SK-N-SH (cell line): ENCODE results near the gene NAA11.

Experiments used
- EP300 ChIP-seq, 2 experiments: IDR thresholded peaks; 2 replicates each; pipeline versions ENCODE4 v1.4.0 to v1.6.1; 2012; ENCODE audit warnings: borderline replicate concordance in 1 of 2, low read depth in 1 of 2, low read length in 1 of 2
- EZH2phosphoT487 ChIP-seq: fragments of 200-600 bp; sonication (generic); IDR thresholded peaks from 2 replicates; pipeline ENCODE4 v1.6.1; 2017; ENCODE audit warnings: low read depth, mixed run types, mild to moderate bottlenecking, antibody characterized with exemption, moderate library complexity, borderline replicate concordance
- FOXJ3 ChIP-seq: sonication (generic); formaldehyde crosslinking; IDR thresholded peaks from 2 replicates; pipeline ENCODE4 v1.5.1; 2020; ENCODE audit warnings: mild to moderate bottlenecking, missing genetic modification reagents
- GABPA ChIP-seq: IDR thresholded peaks from 2 replicates; pipeline ENCODE4 v1.4.0; 2012; ENCODE audit warnings: low read depth, mild to moderate bottlenecking
- NFIC ChIP-seq: IDR thresholded peaks from 2 replicates; pipeline ENCODE4 v1.4.0; 2012; ENCODE audit warnings: borderline replicate concordance
- POLR2AphosphoS5 ChIP-seq: IDR thresholded peaks from 2 replicates; pipeline ENCODE4 v1.6.1; 2012; ENCODE audit warnings: low read depth, low read length
- TAF1 ChIP-seq: IDR thresholded peaks from 2 replicates; pipeline ENCODE4 v1.6.1; 2012; ENCODE audit warnings: low read depth, mild to moderate bottlenecking, low read length, moderate library complexity, borderline replicate concordance
- TF ChIP-seq, protein P1 (sequence below): fragments of 200-600 bp; sonication (generic); IDR thresholded peaks from 2 replicates; pipeline ENCODE4 v1.6.1; 2017; ENCODE audit warnings: antibody characterized with exemption, mild to moderate bottlenecking, moderate library complexity
- TF ChIP-seq, protein P2 (sequence below): IDR thresholded peaks from 2 replicates; pipeline ENCODE4 v1.4.0; 2012; ENCODE audit warnings: low read depth
- TF ChIP-seq, protein P3 (sequence below): IDR thresholded peaks from 2 replicates; pipeline ENCODE4 v1.4.0; 2012; ENCODE audit warnings: low read depth, borderline replicate concordance

DNA sequence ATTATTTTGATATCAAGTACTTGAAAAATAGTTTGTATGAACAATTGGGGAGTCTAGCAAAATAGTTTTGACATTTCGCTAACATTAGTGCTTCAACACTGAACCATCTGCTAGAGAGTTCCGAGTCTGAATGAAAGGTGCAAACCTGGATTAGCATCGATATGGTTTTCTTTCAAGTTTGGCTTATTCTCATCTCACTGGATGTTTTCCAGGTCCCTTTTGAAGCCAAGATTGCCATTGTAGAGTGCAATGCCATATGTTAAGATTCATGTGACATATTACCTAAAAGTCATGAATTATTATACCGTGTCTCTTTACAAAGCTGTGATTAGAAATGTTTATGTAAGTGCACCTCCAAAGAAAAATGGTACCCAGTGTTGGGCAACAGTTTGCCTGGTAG lies 36.8 kb upstream of the NAA11 start:
- TF ChIP-seq, protein P1, sequence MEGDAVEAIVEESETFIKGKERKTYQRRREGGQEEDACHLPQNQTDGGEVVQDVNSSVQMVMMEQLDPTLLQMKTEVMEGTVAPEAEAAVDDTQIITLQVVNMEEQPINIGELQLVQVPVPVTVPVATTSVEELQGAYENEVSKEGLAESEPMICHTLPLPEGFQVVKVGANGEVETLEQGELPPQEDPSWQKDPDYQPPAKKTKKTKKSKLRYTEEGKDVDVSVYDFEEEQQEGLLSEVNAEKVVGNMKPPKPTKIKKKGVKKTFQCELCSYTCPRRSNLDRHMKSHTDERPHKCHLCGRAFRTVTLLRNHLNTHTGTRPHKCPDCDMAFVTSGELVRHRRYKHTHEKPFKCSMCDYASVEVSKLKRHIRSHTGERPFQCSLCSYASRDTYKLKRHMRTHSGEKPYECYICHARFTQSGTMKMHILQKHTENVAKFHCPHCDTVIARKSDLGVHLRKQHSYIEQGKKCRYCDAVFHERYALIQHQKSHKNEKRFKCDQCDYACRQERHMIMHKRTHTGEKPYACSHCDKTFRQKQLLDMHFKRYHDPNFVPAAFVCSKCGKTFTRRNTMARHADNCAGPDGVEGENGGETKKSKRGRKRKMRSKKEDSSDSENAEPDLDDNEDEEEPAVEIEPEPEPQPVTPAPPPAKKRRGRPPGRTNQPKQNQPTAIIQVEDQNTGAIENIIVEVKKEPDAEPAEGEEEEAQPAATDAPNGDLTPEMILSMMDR = no peak
- TF ChIP-seq, protein P2, sequence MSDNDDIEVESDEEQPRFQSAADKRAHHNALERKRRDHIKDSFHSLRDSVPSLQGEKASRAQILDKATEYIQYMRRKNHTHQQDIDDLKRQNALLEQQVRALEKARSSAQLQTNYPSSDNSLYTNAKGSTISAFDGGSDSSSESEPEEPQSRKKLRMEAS = no peak
- TF ChIP-seq FOXJ3 (CRISPR knock-in tag) = no peak
- no peak for TF ChIP-seq TAF1
- no peak for TF ChIP-seq NFIC
- no peak for TF ChIP-seq EP300 (IDR thresholded peaks at IDR 0.05; ENCODE audit: borderline replicate concordance in 1 of 2, low read depth in 1 of 2, low read length in 1 of 2)
- TF ChIP-seq, protein P3, sequence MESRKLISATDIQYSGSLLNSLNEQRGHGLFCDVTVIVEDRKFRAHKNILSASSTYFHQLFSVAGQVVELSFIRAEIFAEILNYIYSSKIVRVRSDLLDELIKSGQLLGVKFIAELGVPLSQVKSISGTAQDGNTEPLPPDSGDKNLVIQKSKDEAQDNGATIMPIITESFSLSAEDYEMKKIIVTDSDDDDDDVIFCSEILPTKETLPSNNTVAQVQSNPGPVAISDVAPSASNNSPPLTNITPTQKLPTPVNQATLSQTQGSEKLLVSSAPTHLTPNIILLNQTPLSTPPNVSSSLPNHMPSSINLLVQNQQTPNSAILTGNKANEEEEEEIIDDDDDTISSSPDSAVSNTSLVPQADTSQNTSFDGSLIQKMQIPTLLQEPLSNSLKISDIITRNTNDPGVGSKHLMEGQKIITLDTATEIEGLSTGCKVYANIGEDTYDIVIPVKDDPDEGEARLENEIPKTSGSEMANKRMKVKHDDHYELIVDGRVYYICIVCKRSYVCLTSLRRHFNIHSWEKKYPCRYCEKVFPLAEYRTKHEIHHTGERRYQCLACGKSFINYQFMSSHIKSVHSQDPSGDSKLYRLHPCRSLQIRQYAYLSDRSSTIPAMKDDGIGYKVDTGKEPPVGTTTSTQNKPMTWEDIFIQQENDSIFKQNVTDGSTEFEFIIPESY = no peak
- TF ChIP-seq POLR2AphosphoS5 = no peak
- no peak for TF ChIP-seq EZH2phosphoT487
- no peak for TF ChIP-seq GABPA
